ENCODE results near the gene ATP1A2. TPM values are rescaled to one million over a fixed set of nuclear protein-coding genes. Genes with fewer than 3 reads are reported as not detected.

ATP1A2 gene
- total RNA-seq, 1 donor from 2014 or later = not detected

- no peak for DNase-seq
- Mint-ChIP-seq H3K4me1 (no peaks in the 10 kb centered on the region), H3K27me3 (peaks cover 21% of the 10 kb centered on the region), H3K27ac (no peak overlapping the region), H3K9me3 (no peaks in the 10 kb centered on the region), H3K4me3 (no peak overlapping the region), H3K36me3 (ENCODE audit: low read depth) (no peaks in the 10 kb centered on the region)
- TF ChIP-seq CTCF (IDR thresholded peaks at IDR 0.05) = no peak
- CTCF ChIA-PET = no interaction called here
- POLR2A ChIA-PET = no interaction called here
- no peak for ATAC-seq (ENCODE audit: low read depth)
- intact Hi-C loops (cut with micrococcal nuclease) = no loop called here
These were observed 20.8 kb downstream of the ATP1A2 start for GRCh38 chr1:160136121-160136925.

- Mint-ChIP-seq H3K36me3 (ENCODE audit: low read depth) (no peaks in the 10 kb centered on the region), H3K4me1 (no peaks in the 10 kb centered on the region), H3K9me3 (no peaks in the 10 kb centered on the region), H3K27me3 (peaks cover 24% of the 10 kb centered on the region), H3K4me3 (no peak overlapping the region), H3K27ac (no peak overlapping the region)
- DNase-seq (no peak), ATAC-seq (ENCODE audit: low read depth) (no peak)
- ChIA-PET CTCF (no interaction called here), POLR2A (no interaction called here)
- intact Hi-C loops (cut with micrococcal nuclease) = no loop called here
- TF ChIP-seq CTCF (IDR thresholded peaks at IDR 0.05) = no peak
These were observed 21.3 kb downstream of the ATP1A2 start for GRCh38 chr1:160136926-160137200.

GRCh38 chr1:160137216-160137862 lies 21.8 kb downstream of the ATP1A2 start:
- H3K36me3 Mint-ChIP-seq (ENCODE audit: low read depth) = no peaks in the 10 kb centered on the region
- no peak overlapping the region for H3K27ac Mint-ChIP-seq
- no peak for ATAC-seq (ENCODE audit: low read depth)
- DNase-seq = no peak
- POLR2A ChIA-PET = no interaction called here
- H3K9me3 Mint-ChIP-seq = no peaks in the 10 kb centered on the region
- no peaks in the 10 kb centered on the region for H3K4me1 Mint-ChIP-seq
- no peak for TF ChIP-seq CTCF (IDR thresholded peaks at IDR 0.05)
- no peak overlapping the region for H3K4me3 Mint-ChIP-seq
- CTCF ChIA-PET = no interaction called here
- H3K27me3 Mint-ChIP-seq = peaks cover 27% of the 10 kb centered on the region
- intact Hi-C loops (cut with micrococcal nuclease) = no loop called here

GRCh38 chr1:160139840-160140239 lies 24.3 kb downstream of the ATP1A2 start:
- intact Hi-C loops (cut with micrococcal nuclease) = no loop called here
- H3K27ac Mint-ChIP-seq = no peak overlapping the region
- H3K9me3 Mint-ChIP-seq = no peaks in the 10 kb centered on the region
- ATAC-seq (ENCODE audit: low read depth) = no peak
- ChIA-PET CTCF (no interaction called here), POLR2A (no interaction called here)
- H3K4me3 Mint-ChIP-seq = no peak overlapping the region
- peaks cover 31% of the 10 kb centered on the region for H3K27me3 Mint-ChIP-seq
- H3K4me1 Mint-ChIP-seq = no peaks in the 10 kb centered on the region
- no peak for TF ChIP-seq CTCF (IDR thresholded peaks at IDR 0.05)
- no peaks in the 10 kb centered on the region for H3K36me3 Mint-ChIP-seq (ENCODE audit: low read depth)
- no peak for DNase-seq

- DNase-seq (no peak), ATAC-seq (ENCODE audit: low read depth) (no peak)
- Mint-ChIP-seq H3K9me3 (no peaks in the 10 kb centered on the region), H3K27ac (no peak overlapping the region), H3K36me3 (ENCODE audit: low read depth) (no peaks in the 10 kb centered on the region), H3K4me1 (no peaks in the 10 kb centered on the region), H3K27me3 (peaks cover 28% of the 10 kb centered on the region), H3K4me3 (no peak overlapping the region)
- ChIA-PET POLR2A (no interaction called here), CTCF (no interaction called here)
- intact Hi-C loops (cut with micrococcal nuclease) = no loop called here
- TF ChIP-seq CTCF (IDR thresholded peaks at IDR 0.05) = no peak
These were observed 28.1 kb downstream of the ATP1A2 start for GRCh38 chr1:160143695-160144094.
